NT2/D1 (cell line): ENCODE measurements around the gene TCN2.
"Not testable (repeated sequence)": the region's sequence is repeated elsewhere in the genome, so short reads cannot be mapped to it uniquely, and the experiment has no call there.

Experiments used
- DNase-seq: peaks from one replicate; pipeline ENCODE4 v3.0.0-alpha.2; 2011; ENCODE audit warnings: low read depth, low spot score
- H3K27me3 ChIP-seq: 2 replicates; pipeline ENCODE4 v1.6.0; 2011; ENCODE audit warnings: mild to moderate bottlenecking; ENCODE audit not compliant: insufficient read length, insufficient read depth
- H3K36me3 ChIP-seq: 2 replicates; pipeline ENCODE4 v1.6.1; 2011; ENCODE audit warnings: mild to moderate bottlenecking, low read length, mixed read lengths; ENCODE audit not compliant: insufficient read depth, insufficient read length
- H3K4me1 ChIP-seq: 2 replicates; pipeline ENCODE4 v1.5.1; 2011; ENCODE audit not compliant: insufficient read depth, insufficient read length
- H3K4me3 ChIP-seq: 2 replicates; pipeline ENCODE4 v1.5.1; 2011; ENCODE audit warnings: low read depth; ENCODE audit not compliant: insufficient read length
- H3K9ac ChIP-seq: 2 replicates; pipeline ENCODE4 v1.6.0; 2011; ENCODE audit warnings: low read depth; ENCODE audit not compliant: insufficient read length
- H3K9me3 ChIP-seq: 2 replicates; pipeline ENCODE4 v1.5.1; 2011; ENCODE audit warnings: mild to moderate bottlenecking, low read length; ENCODE audit not compliant: insufficient read depth
- SUZ12 ChIP-seq: IDR thresholded peaks from 2 replicates; pipeline ENCODE4 v1.6.1; 2011; ENCODE audit not compliant: insufficient read length, insufficient read depth; ENCODE audit errors: extremely low read depth
- YY1 ChIP-seq: IDR thresholded peaks from 2 replicates; pipeline ENCODE4 v1.6.1; 2011; ENCODE audit not compliant: insufficient read length, insufficient read depth
- ZNF274 ChIP-seq: IDR thresholded peaks from 2 replicates; pipeline ENCODE4 v1.6.1; 2011; ENCODE audit warnings: mild to moderate bottlenecking, low read depth, low read length

The TCN2 gene

GRCh38 chr22:30564761-30565119, 42.2 kb upstream of the TCN2 start:
- no peaks in the 10 kb centered on the region for H3K27me3 ChIP-seq
- no peaks in the 10 kb centered on the region for H3K36me3 ChIP-seq
- no peak overlapping the region for H3K9ac ChIP-seq
- no peak overlapping the region for H3K4me3 ChIP-seq
- TF ChIP-seq ZNF274 (no peak), YY1 (no peak), SUZ12 (no peak)
- no peak for DNase-seq
- no peaks in the 10 kb centered on the region for H3K9me3 ChIP-seq
- peaks cover 17% of the 10 kb centered on the region for H3K4me1 ChIP-seq

- Histone ChIP-seq H3K36me3 (no peaks in the 10 kb centered on the region), H3K4me3 (no peak overlapping the region), H3K9ac (no peak overlapping the region), H3K4me1 (peaks cover 15% of the 10 kb centered on the region), H3K27me3 (no peaks in the 10 kb centered on the region), H3K9me3 (no peaks in the 10 kb centered on the region)
- no peak for TF ChIP-seq YY1
- TF ChIP-seq ZNF274, result no peak
- TF ChIP-seq SUZ12, result no peak
- no peak for DNase-seq
Measured at GRCh38 chr22:30565341-30565740, 41.6 kb upstream of the TCN2 start.

GRCh38 chr22:30566125-30566524, 40.8 kb upstream of the TCN2 start:
- no peaks in the 10 kb centered on the region for H3K36me3 ChIP-seq
- H3K27me3 ChIP-seq, result no peaks in the 10 kb centered on the region
- H3K4me3 ChIP-seq, result no peak overlapping the region
- H3K9ac ChIP-seq, result no peak overlapping the region
- H3K4me1 ChIP-seq, result peaks cover 15% of the 10 kb centered on the region
- H3K9me3 ChIP-seq, result no peaks in the 10 kb centered on the region
- no peak for DNase-seq
- no peak for TF ChIP-seq YY1
- no peak for TF ChIP-seq ZNF274
- no peak for TF ChIP-seq SUZ12

- DNase-seq, H3K27me3 ChIP-seq, H3K36me3 ChIP-seq, H3K9ac ChIP-seq, H3K4me3 ChIP-seq, H3K9me3 ChIP-seq: not testable (repeated sequence)
- peaks cover 13% of the 10 kb centered on the region for H3K4me1 ChIP-seq
Measured at GRCh38 chr22:30567277-30567676, 39.7 kb upstream of the TCN2 start.

- Histone ChIP-seq H3K27me3 (no peaks in the 10 kb centered on the region), H3K4me1 (peaks cover 13% of the 10 kb centered on the region), H3K4me3 (no peak overlapping the region), H3K9me3 (no peaks in the 10 kb centered on the region), H3K36me3 (no peaks in the 10 kb centered on the region), H3K9ac (no peak overlapping the region)
- DNase-seq, result no peak
- no peak for TF ChIP-seq SUZ12
- no peak for TF ChIP-seq ZNF274
- TF ChIP-seq YY1, result no peak
Measured at GRCh38 chr22:30568137-30568805, 38.7 kb upstream of the TCN2 start.

GRCh38 chr22:30569674-30570202, 37.2 kb upstream of the TCN2 start:
- H3K36me3 ChIP-seq, result no peaks in the 10 kb centered on the region
- DNase-seq, result no peak
- TF ChIP-seq YY1, result no peak
- TF ChIP-seq ZNF274, result no peak
- TF ChIP-seq SUZ12, result no peak
- H3K27me3 ChIP-seq, result peaks cover 9% of the 10 kb centered on the region
- no peak overlapping the region for H3K4me3 ChIP-seq
- no peaks in the 10 kb centered on the region for H3K9me3 ChIP-seq
- H3K4me1 ChIP-seq, result peaks cover 13% of the 10 kb centered on the region
- H3K9ac ChIP-seq, result no peak overlapping the region

- H3K9me3 ChIP-seq, result no peaks in the 10 kb centered on the region
- H3K36me3 ChIP-seq, result peaks cover 19% of the 10 kb centered on the region
- TF ChIP-seq SUZ12, result no peak
- no peak for TF ChIP-seq YY1
- TF ChIP-seq ZNF274, result no peak
- H3K27me3 ChIP-seq, result peaks cover 9% of the 10 kb centered on the region
- peaks cover 11% of the 10 kb centered on the region for H3K4me1 ChIP-seq
- DNase-seq, result no peak
- H3K4me3 ChIP-seq, result no peak overlapping the region
- no peak overlapping the region for H3K9ac ChIP-seq
Measured at GRCh38 chr22:30572210-30572609, 34.8 kb upstream of the TCN2 start.
